NCI-H69 (cell line): ENCODE measurements around the gene OBI1.
A peak's percentile ranks its signal among the peaks of the same experiment; 100 is the strongest.

Experiments
- DNase-seq: peaks from one replicate; lab custom pipeline; 2025; lab: John Stamatoyannopoulos, UW

The OBI1 gene, protein sequence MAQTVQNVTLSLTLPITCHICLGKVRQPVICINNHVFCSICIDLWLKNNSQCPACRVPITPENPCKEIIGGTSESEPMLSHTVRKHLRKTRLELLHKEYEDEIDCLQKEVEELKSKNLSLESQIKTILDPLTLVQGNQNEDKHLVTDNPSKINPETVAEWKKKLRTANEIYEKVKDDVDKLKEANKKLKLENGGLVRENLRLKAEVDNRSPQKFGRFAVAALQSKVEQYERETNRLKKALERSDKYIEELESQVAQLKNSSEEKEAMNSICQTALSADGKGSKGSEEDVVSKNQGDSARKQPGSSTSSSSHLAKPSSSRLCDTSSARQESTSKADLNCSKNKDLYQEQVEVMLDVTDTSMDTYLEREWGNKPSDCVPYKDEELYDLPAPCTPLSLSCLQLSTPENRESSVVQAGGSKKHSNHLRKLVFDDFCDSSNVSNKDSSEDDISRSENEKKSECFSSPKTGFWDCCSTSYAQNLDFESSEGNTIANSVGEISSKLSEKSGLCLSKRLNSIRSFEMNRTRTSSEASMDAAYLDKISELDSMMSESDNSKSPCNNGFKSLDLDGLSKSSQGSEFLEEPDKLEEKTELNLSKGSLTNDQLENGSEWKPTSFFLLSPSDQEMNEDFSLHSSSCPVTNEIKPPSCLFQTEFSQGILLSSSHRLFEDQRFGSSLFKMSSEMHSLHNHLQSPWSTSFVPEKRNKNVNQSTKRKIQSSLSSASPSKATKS

DNA sequence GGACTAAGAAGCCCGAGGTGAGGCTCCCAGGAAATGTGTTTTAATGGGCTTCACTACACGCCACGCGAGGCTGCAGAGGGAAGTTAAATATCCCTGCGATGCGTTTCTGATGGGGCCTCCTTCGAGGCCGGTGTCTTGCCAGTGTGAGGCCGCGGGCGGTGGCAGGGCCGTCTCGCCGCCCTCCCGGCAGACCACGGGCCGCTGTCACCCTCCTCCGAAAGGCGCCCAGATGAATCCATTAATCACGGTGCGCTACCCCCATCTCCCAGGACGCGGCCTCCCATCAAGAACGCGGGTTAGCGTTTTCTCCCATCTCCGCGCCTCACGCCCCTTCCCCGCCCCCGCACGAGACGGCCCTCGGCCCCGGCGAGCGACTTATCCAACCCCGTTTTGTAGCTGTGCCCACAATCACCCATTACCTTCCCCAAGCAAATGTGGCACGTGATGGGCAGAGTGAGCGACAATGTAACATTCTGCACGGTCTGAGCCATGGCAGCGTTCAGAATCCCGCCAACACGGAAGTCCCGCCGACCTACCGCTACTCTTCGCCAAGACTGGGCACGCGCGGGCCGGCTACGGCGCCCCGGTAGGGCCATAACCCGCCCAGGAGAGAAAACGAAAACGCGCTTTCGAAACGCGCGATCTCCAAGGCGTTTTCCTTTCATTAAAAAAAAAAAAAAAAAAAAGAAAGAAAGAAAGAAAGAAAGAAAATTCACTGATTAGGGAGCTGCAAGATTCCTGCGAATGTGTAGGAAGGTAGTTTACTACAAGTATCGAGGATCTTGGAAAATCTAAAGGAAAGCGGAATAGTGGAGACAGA lies at the start of gene OBI1:
OBI1 (minus strand) TSS at position 526 of the 820 bp plus-strand sequence; CDS start at position 491, 35 bp downstream.
- DNase-seq, result peak; percentile 88

DNA sequence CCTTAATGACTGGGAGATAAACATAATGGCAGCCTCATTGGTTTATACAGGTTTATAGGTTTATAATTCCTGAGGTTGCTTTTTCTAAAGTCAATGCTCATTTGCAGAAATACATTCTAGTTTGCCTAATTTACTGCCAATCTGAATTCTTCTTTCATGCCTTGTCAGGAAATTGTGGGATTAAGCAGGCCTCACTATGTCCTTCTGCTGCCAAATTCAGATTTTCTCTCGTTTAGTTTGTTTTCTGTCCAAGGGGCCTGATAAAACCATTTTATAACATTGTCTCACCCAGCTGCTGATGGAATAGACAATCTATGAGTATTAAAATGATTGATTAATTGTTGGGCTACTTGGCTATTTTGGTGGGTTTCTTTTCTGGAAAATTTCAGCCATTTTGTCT lies 42.4 kb upstream of the OBI1 start:
- DNase-seq, result no peak

DNA sequence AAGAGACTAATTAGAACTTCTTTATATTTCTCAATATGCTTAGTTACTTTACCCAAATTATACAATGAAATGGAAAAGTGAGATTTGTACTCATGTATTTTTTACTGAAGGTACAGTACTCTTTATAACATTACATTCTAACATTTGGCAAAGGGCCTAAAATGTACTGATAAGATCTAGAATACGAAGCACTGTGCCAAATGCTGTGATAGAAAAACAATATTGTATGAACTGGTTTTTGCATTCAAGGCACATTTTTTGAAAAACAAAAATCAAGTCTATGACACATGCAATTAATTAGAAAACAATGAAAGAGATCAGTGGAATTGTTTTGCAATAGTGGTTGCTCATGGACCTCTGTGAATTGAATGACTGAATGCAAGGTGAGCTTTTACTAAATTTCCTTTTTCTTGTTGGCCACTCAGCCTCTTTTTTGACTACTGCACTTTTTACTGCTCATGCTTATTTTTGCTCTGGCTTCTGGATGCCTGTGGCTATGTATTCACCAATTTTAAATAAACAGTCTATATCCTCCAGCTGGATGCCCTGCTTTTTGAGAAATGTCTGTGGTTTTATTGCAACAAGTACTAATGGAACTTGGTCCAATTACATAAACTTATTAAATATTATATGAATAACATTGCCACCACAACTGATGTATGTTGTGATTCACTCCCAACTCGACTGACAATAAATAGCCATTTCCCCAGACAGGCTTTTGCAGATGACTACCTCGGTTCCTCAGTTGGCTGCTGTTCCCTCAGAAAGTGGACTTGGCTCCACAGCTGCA lies 41.4 kb upstream of the OBI1 start:
- DNase-seq, result no peak

DNA sequence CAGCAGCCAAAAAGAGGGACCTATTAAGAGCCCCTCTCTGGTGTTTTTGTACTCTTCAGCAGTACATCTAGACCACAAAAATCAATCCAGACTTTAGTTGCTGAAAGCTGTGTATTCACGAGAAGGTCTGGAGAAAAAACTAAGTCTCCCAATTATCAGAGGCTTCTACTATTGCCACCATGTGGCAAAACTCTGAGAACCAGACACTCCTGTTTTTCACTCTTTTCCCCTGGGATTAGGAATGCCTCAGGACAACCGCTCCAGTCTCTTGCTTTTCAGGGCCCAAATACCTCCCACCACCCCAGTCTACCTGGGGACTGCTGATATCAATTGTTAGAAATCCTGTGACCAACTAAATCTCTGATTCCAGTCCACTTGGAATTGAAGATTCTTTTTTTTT lies 30.1 kb upstream of the OBI1 start:
- DNase-seq, result no peak

DNA sequence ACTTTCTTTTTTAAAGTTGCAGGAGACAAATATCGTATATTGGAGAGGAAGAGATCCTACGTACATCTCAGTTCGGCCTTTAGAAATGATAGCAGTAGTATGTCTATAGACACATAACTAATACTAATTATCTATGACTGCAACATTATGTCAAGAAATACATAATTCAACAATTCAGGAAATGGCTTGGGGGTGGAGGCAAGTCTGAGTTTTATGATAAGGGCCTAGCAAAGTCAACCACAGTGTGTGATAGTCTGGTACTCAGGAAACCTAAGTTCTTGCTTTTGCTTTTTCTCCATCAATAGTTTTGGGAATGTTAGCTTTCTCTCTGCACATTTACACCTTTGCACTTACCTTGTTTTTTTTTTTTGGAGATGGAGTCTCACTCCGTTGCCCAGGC lies 27.5 kb upstream of the OBI1 start:
- no peak for DNase-seq

DNA sequence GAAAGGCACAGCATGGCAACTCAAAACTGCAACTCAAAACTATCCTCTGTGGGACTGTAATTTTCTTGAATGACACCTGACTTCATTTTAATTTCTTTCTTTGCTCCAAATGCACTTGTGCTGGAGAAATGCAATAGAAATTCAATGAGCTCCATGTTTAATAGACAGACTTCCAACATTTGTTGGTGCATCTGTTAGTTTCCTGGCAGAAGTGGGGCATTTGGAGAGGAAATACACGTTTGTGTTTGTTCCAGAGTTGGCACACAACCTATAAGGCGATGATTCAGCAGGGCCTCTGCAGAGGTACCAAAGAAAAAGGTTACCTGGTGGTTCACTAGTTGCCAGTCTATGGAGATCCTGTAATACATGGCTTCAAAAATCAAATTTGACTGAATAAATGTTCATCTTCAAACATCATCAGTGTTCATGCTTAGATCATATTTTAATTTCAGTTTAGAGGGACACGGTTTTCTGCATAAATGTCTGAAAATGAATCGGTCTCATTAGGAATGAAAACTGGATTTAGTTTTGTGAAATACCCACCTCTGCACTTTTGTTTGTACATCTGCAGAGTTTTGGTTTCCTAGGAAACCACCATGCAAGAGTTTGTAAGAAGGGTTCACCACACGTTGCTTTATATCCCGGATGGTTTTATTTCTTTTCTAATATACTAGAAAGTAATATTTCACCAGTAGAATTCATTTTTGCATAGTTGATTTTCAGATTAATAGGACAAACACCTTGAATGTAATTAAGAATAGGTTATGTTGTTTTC lies 21.8 kb upstream of the OBI1 start:
- peak; percentile 87 for DNase-seq

DNA sequence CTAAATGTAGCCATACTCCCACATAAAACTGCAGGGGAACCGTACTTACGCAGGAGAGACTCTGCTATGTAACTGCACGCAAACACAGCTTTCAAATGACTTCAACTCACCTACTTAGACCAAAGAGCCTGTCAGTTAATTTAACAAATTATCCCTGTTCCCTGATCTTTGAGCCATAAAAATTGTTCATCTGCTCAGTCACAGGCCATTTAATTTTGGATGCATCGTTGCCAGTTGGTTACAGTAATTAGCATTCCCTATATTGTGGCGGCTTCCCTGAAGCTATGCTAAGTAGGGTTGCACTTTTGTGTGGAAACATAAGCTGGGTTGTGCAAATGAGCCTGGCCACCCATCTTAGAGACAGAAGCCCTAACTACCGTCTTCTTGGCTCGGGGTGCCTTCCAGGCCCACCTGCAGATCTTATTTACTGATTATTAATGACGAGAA lies 21.2 kb upstream of the OBI1 start:
- DNase-seq, result peak; percentile 96

DNA sequence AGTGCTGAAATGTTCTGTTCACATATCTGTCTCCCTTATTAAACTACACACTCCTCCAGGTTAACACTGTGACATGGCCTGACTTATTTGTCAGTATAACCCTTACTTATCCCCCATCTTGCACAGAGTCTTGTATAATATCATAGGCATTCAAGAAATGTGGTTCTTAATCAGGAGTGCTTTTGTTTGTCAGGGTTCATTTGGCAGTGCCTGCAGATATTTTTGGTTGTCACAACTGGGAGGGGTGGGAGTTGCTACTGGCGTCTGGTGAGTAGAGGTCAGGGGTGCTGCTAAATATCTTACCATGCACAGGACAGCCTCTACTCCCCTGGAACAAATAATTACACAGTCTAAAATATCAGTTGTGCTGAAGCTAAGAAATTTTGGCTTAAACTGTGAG lies 20.4 kb upstream of the OBI1 start:
- no peak for DNase-seq

DNA sequence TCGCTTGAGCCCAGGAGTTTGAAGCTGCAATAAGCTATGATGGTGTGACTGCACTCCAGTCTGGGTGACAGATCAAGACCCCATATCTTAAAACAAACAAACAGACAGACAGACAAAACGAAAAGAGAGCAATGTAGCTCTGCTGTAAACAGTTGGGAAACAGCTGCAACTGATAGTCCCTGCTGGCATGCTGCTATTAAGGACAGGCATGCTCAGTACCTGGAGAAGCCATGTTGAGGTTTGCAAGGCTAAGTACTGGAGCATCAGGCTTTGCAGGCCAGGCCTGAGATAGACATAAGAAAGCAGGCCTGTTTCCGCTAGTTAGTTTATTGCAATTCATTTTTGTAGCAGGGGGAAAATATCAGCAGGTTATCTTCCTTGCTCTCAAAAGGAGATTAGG lies 16.2 kb upstream of the OBI1 start:
- DNase-seq, result no peak

DNA sequence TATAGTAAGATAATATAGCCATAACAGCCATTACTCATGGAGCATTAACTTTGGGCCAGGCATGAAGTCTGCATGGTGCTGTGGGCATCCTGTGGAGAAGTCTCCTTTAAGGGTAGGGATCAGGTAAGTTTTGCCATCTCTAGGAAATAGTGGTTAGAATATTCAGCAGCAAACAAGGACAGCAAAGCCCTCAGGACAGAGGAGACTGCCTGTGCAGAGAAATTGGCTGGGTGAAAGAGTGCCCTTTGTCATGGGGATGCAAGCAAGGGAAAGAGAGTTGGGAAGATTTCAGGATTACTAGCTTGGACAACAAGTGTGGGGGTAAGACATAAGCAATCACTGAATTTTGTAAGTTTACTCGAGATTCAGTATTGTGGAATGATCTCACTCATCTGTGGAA lies 15.7 kb upstream of the OBI1 start:
- no peak for DNase-seq

DNA sequence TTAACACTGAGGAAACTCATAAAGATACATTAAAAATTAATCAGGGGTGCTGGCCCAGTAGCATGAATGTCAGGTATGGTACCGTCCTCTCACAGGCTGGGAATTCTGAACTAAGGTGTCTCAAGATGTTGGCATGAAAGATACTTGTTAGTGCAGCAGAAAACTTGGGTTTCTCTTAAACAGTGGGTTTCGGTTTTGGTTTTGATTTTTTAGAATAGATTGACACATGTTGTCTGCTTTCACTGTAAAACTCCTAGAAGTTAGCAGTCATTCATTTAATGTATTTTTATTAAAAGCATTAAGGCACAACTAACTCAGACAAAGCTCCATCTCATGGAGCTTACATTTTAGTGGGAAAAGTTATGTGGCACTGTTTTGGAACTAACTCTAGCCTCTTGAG lies 3.5 kb upstream of the OBI1 start:
- DNase-seq, result no peak

DNA sequence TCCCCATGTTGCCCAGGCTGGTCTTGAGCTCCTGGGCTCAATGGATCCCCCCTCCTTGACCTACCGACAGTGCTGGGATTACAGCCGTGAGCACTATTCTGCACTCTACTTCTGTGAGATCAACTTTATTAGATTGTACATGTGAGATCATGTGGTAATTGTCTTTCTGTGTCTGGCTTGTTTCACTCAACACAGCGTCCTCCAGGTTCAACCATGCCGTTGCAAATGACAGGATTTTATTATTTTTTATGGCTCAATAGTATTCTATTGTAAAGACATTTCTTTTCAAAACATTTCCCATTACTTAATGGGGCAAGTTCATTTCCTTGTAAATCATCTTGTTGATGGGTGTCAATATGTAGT lies 1.5 kb upstream of the OBI1 start:
- no peak for DNase-seq

DNA sequence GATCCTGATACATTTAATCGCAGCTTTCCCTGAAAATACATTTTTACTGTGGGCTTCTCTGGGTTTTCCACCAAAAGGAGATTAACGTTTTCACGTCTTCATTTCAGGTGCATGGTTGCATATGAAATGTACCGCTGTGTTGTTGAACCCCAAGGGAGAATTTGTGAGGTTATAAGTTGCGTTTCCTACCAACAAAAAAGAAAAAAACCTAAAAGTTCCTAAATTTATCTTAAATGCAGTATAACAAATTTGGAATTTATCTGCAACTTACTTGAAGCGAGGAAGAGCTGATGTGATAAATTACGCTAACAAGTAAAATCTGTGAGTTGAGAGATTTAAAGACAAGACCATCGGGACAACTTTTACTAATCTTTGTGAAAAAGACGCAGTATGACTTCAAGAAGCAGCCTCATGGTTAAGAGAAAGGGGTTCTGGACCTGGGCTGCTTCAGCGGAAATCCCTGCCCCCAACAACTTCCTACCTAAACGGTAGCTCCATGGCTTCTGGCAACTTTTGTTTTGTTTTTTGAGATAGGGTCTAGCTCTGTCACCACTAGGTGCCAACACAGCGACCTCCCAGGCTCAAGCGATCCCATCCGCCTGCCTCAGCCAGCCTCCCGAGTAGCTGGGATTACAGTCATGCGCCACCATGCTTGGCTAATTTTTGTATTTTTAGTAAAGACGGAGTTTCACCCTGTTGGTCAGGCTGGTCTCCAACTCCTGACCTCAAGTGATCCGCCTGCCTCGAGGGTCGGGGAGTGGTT lies 958 bp upstream of the OBI1 start:
- no peak for DNase-seq

DNA sequence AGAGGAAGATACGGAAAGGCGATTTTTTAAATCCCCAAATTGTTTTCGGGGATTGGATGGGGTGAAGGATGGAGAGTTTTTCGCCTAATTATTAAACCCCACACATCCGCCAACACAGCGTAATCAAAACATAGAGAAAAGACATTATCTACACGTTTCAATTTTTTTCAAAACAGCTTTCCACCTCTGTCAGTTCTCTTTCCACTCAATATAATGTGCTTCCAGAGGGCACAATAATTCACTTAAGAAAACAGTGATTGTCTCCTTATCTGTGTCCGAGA lies 435 bp upstream of the OBI1 start:
- DNase-seq, result no peak

DNA sequence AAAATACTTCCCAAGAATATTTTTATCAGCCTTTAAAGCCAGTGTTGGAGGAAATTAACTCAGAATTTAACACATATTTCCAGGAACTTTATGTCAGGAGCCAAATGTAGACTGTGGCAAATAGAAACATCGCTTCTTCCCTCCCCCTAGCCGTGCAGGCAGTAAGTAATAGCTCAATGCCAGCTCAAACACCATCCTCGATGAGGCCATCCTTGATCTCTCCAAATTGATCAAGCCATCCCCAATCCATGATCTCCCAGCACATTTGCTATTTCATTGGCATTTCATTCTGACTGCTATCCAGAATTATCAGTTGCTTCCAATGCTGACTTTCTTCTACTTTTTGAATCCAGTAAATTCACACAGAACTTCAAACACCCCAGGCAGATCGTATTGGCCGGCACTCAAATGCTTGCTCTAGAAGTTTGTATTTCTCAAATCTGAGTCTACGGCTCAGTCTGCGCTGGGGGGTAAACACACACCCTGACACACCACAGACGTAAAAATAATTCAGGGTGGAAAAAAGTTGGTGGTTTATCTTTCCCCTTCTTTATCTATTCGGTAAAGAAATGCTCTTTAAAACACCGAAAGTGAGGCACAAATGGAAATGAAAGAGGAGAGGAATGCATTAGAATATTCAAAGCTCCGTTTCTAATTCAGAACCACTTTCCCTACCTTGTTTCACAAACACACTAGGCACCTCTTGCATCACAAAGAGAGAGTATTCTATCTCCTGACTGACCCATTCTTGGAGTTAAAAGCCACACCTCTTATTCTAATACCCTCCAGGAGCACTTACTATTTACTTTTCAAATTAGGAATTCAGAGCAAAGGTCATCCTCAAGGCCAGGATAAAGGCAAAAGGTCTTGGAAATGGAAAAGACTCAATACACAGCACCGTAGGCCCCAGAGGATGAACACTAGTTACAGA lies 991 bp downstream of the OBI1 start:
- peak; percentile 37 for DNase-seq

DNA sequence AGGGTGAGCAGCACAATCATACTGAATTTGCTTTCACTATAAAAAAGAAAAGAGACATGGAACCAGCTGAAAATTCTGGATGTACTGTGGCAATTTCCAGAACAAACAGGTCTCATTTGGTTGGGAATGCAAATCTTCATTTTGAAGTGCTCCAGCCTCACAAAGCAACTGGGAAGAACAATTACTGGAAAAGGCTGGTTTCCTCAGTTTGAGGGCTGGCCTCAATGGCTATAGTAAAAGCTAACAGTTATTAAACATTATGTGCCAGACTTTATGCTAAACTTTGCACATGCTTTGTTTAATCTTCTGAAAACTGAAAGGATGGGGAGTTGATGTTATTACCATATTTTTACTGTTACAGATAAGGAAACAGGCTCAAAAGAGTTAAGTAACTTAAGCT lies 3.0 kb downstream of the OBI1 start:
- DNase-seq, result no peak

DNA sequence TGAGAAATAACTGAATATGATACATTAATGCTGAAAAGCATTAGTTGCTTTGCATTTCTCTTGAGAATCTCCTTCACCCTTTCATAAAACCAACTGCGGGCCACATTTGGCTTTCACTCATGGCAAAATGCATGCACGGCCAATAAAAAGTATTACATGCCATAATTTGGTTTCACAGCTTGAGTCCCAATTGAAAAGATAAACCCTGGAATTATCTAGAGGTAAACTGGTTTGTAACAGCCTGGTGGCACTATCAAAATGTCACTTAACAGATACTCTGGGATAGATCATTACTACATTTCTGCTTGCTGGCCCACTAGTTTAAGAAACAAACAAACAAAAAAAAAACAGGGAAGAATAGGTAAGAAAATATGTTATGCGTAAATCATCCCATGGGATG lies 3.9 kb downstream of the OBI1 start:
- DNase-seq, result peak; percentile 1

DNA sequence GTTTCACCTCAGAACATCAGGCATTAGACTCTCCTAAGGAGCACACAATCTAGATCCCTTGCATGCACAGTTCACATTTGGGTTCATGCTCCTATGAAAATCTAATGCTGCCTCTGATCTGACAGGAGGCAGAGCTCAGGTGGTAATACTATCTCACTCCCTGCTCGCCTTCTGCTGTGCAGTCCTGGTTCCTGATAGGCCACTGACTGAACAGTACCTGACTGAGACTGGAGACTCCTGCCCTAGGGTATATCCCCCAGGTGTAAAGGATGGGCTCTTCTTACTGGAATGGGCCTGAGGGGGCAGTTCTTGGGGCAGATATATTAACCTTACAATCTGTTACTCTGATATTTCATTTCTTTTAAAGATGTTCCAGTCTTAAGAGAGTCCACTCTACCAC lies 6.3 kb downstream of the OBI1 start:
- DNase-seq, result no peak

DNA sequence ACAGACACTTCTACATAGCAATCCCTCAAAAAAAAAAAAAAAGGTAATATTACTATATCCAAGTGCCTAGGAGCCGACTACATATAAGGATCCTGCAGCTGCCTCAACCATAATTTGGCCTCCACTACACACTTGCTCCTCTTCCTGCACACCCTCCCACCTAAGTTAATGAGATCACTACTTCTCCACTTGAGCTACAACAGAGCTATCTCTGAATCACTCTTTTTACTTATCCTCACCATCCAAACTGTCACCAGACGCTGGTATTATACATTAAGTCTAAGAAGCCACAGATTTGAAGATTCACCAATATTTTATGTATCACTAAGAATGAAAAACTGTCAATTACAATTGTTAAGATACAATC lies 8.3 kb downstream of the OBI1 start:
- no peak for DNase-seq
